Immature natural killer cell (primary cell): Measurements from ENCODE around the gene OSBPL2. TPM values are rescaled to one million over a fixed set of nuclear protein-coding genes. Genes with fewer than 3 reads are reported as not detected.

Experiments used
- DNase-seq, 3 donors: peaks; one replicate each; pipeline ENCODE4 v3.0.0; 2022; ENCODE audit warnings: mixed read lengths in 1 of 3
- H3K27ac Mint-ChIP-seq, 6 donors: one replicate each; pipeline ENCODE4 v1.8.0; 2020; ENCODE audit warnings: mixed read lengths in 6 of 6, mild to moderate bottlenecking in 5 of 6, inconsistent platforms in 4 of 6, moderate library complexity in 3 of 6
- H3K27me3 Mint-ChIP-seq, 3 donors: one replicate each; pipeline ENCODE4 v1.8.0; 2020 to 2021; ENCODE audit warnings: low read depth in 3 of 3, mild to moderate bottlenecking in 3 of 3, mixed read lengths in 3 of 3, moderate library complexity in 3 of 3, inconsistent platforms in 1 of 3
- H3K36me3 Mint-ChIP-seq, 3 donors: one replicate each; pipeline ENCODE4 v1.8.0; 2020; ENCODE audit warnings: mixed read lengths in 3 of 3, inconsistent platforms in 2 of 3, mild to moderate bottlenecking in 2 of 3
- H3K4me1 Mint-ChIP-seq, 2 donors: one replicate each; pipeline ENCODE4 v1.8.0; 2020; ENCODE audit warnings: inconsistent platforms in 2 of 2, mild to moderate bottlenecking in 2 of 2, mixed read lengths in 2 of 2, moderate library complexity in 1 of 2
- H3K4me3 Mint-ChIP-seq, 5 donors: one replicate each; pipeline ENCODE4 v1.8.0; 2020; ENCODE audit warnings: mild to moderate bottlenecking in 5 of 5, mixed read lengths in 5 of 5, inconsistent platforms in 3 of 5, moderate library complexity in 3 of 5
- H3K9me3 Mint-ChIP-seq, 6 donors: one replicate each; pipeline ENCODE4 v1.8.0; 2020; ENCODE audit warnings: mild to moderate bottlenecking in 6 of 6, mixed read lengths in 6 of 6, inconsistent platforms in 4 of 6, moderate library complexity in 3 of 6
- polyA plus RNA-seq, 3 donors: library from polyadenylated mRNA; unstranded; fragments of 300-500 nt; fragmentation: Illumina TruSeq; gene quantifications; one replicate each; pipeline ENCODE4 v1.2.3, GENCODE V29; 2021

OSBPL2 gene
- polyA plus RNA-seq, 3 donors from 2014 or later, result 17.9 to 45.2 (median 24.5) TPM

- Mint-ChIP-seq H3K27ac (peak overlapping the region; percentile 70 to 91 (median 87)), H3K4me1 (peaks cover 45 to 50% of the 10 kb centered on the region in 2 donors), H3K4me3 (peak overlapping the region; percentile 84 to 89 (median 88)), H3K36me3 (peaks cover 0 to 4% (median 0%) of the 10 kb centered on the region in 3 donors), H3K27me3 (peaks cover 0 to 2% (median 2%) of the 10 kb centered on the region in 3 donors), H3K9me3 (no peaks in the 10 kb centered on the region)
- no peak for DNase-seq
These were observed 402 bp downstream of the OSBPL2 start for GRCh38 chr20:62238569-62239277.

- H3K36me3 Mint-ChIP-seq, result peaks cover 0 to 4% (median 0%) of the 10 kb centered on the region in 3 donors
- peaks cover 0 to 4% (median 2%) of the 10 kb centered on the region in 3 donors for H3K27me3 Mint-ChIP-seq
- H3K9me3 Mint-ChIP-seq, result no peaks in the 10 kb centered on the region
- peak overlapping the region; percentile 70 to 91 (median 87) for H3K27ac Mint-ChIP-seq
- peaks cover 52 to 57% of the 10 kb centered on the region in 2 donors for H3K4me1 Mint-ChIP-seq
- H3K4me3 Mint-ChIP-seq, result peak overlapping the region; percentile 84 to 89 (median 88)
- no peak for DNase-seq
These were observed 1.1 kb downstream of the OSBPL2 start for GRCh38 chr20:62239278-62239879.

GRCh38 chr20:62240020-62240685, 1.8 kb downstream of the OSBPL2 start:
- Mint-ChIP-seq H3K9me3 (no peaks in the 10 kb centered on the region), H3K4me1 (peaks cover 60 to 65% of the 10 kb centered on the region in 2 donors), H3K36me3 (peaks cover 0 to 4% (median 0%) of the 10 kb centered on the region in 3 donors), H3K27ac (peak overlapping the region; percentile 4 to 88 (median 76)), H3K27me3 (peaks cover 0 to 11% (median 0%) of the 10 kb centered on the region in 3 donors), H3K4me3 (peak overlapping the region; percentile 84 to 89 (median 88))
- no peak for DNase-seq

- H3K4me1 Mint-ChIP-seq, result peaks cover 72 to 78% of the 10 kb centered on the region in 2 donors
- H3K27ac Mint-ChIP-seq, result peak overlapping the region in 3 of 6 donors; percentile 22 to 55 (median 31)
- H3K27me3 Mint-ChIP-seq, result peaks cover 0 to 11% (median 0%) of the 10 kb centered on the region in 3 donors
- no peaks in the 10 kb centered on the region for H3K9me3 Mint-ChIP-seq
- DNase-seq, result no peak
- peak overlapping the region in 4 of 5 donors; percentile 13 to 57 (median 32) for H3K4me3 Mint-ChIP-seq
- peaks cover 0 to 4% (median 0%) of the 10 kb centered on the region in 3 donors for H3K36me3 Mint-ChIP-seq
These were observed 3.2 kb downstream of the OSBPL2 start for GRCh38 chr20:62241506-62241905.

GRCh38 chr20:62242176-62242575, 3.9 kb downstream of the OSBPL2 start:
- no peak for DNase-seq
- peaks cover 79 to 85% of the 10 kb centered on the region in 2 donors for H3K4me1 Mint-ChIP-seq
- peak overlapping the region in 5 of 6 donors; percentile 35 to 83 (median 72) for H3K27ac Mint-ChIP-seq
- H3K9me3 Mint-ChIP-seq, result no peaks in the 10 kb centered on the region
- peaks cover 0 to 11% (median 0%) of the 10 kb centered on the region in 3 donors for H3K27me3 Mint-ChIP-seq
- peak overlapping the region in 3 of 5 donors; percentile 15 to 45 (median 21) for H3K4me3 Mint-ChIP-seq
- H3K36me3 Mint-ChIP-seq, result peaks cover 0 to 4% (median 0%) of the 10 kb centered on the region in 3 donors

- H3K27ac Mint-ChIP-seq, result peak overlapping the region; percentile 12 to 83 (median 56)
- H3K27me3 Mint-ChIP-seq, result peaks cover 0 to 10% (median 0%) of the 10 kb centered on the region in 3 donors
- no peaks in the 10 kb centered on the region for H3K9me3 Mint-ChIP-seq
- H3K4me1 Mint-ChIP-seq, result peaks cover 76 to 84% of the 10 kb centered on the region in 2 donors
- H3K4me3 Mint-ChIP-seq, result peak overlapping the region in 1 of 5 donors; percentile 41
- no peak for DNase-seq
- peaks cover 0 to 4% (median 0%) of the 10 kb centered on the region in 3 donors for H3K36me3 Mint-ChIP-seq
These were observed 4.8 kb downstream of the OSBPL2 start for GRCh38 chr20:62243106-62243505.

GRCh38 chr20:62243906-62244515, 5.7 kb downstream of the OSBPL2 start:
- peak overlapping the region; percentile 70 to 94 (median 81) for H3K27ac Mint-ChIP-seq

GRCh38 chr20:62244644-62245108, 6.4 kb downstream of the OSBPL2 start:
- peak overlapping the region; percentile 70 to 94 (median 81) for H3K27ac Mint-ChIP-seq

More at GRCh38 chr20:62243906-62244515, 5.7 kb downstream of the OSBPL2 start:
- H3K9me3 Mint-ChIP-seq, result no peaks in the 10 kb centered on the region
- H3K36me3 Mint-ChIP-seq, result peaks cover 0 to 4% (median 0%) of the 10 kb centered on the region in 3 donors
- H3K4me3 Mint-ChIP-seq, result peak overlapping the region; percentile 72 to 81 (median 77)
- DNase-seq, result peak in 1 of 3 donors; percentile 33
- H3K27me3 Mint-ChIP-seq, result peaks cover 0 to 9% (median 0%) of the 10 kb centered on the region in 3 donors
- peaks cover 78 to 86% of the 10 kb centered on the region in 2 donors for H3K4me1 Mint-ChIP-seq

GRCh38 chr20:62245911-62246280, 7.6 kb downstream of the OSBPL2 start:
- Mint-ChIP-seq H3K4me3 (peak overlapping the region; percentile 53 to 76 (median 63)), H3K4me1 (peaks cover 72 to 76% of the 10 kb centered on the region in 2 donors), H3K27ac (peak overlapping the region; percentile 67 to 94 (median 78))

More at GRCh38 chr20:62244644-62245108, 6.4 kb downstream of the OSBPL2 start:
- Mint-ChIP-seq H3K4me1 (peaks cover 75 to 79% of the 10 kb centered on the region in 2 donors), H3K36me3 (peaks cover 0 to 4% (median 0%) of the 10 kb centered on the region in 3 donors), H3K27me3 (peaks cover 0 to 9% (median 0%) of the 10 kb centered on the region in 3 donors), H3K9me3 (no peaks in the 10 kb centered on the region), H3K4me3 (peak overlapping the region; percentile 72 to 81 (median 77))
- DNase-seq, result peak; percentile 43 to 55 (median 51)

GRCh38 chr20:62246431-62246830, 8.1 kb downstream of the OSBPL2 start:
- Mint-ChIP-seq H3K9me3 (no peaks in the 10 kb centered on the region), H3K27me3 (peaks cover 0 to 9% (median 0%) of the 10 kb centered on the region in 3 donors), H3K4me3 (peak overlapping the region; percentile 60 to 72 (median 64)), H3K36me3 (no peaks in the 10 kb centered on the region), H3K4me1 (peaks cover 69 to 73% of the 10 kb centered on the region in 2 donors), H3K27ac (peak overlapping the region in 5 of 6 donors; percentile 70 to 85 (median 74))
- no peak for DNase-seq

More at GRCh38 chr20:62245911-62246280, 7.6 kb downstream of the OSBPL2 start:
- no peak for DNase-seq
- H3K9me3 Mint-ChIP-seq, result no peaks in the 10 kb centered on the region
- H3K27me3 Mint-ChIP-seq, result peaks cover 0 to 9% (median 0%) of the 10 kb centered on the region in 3 donors
- no peaks in the 10 kb centered on the region for H3K36me3 Mint-ChIP-seq

- peak overlapping the region; percentile 60 to 72 (median 64) for H3K4me3 Mint-ChIP-seq
- H3K27me3 Mint-ChIP-seq, result peaks cover 0 to 9% (median 0%) of the 10 kb centered on the region in 3 donors
- DNase-seq, result no peak
- no peaks in the 10 kb centered on the region for H3K36me3 Mint-ChIP-seq
- peak overlapping the region in 4 of 6 donors; percentile 49 to 85 (median 72) for H3K27ac Mint-ChIP-seq
- H3K4me1 Mint-ChIP-seq, result peaks cover 67 to 69% of the 10 kb centered on the region in 2 donors
- H3K9me3 Mint-ChIP-seq, result no peaks in the 10 kb centered on the region
These were observed 8.7 kb downstream of the OSBPL2 start for GRCh38 chr20:62246872-62247652.

- Mint-ChIP-seq H3K4me3 (no peak overlapping the region), H3K27ac (peak overlapping the region in 1 of 6 donors; percentile 30), H3K9me3 (no peaks in the 10 kb centered on the region), H3K4me1 (peaks cover 67 to 70% of the 10 kb centered on the region in 2 donors), H3K36me3 (peaks cover 0 to 4% (median 0%) of the 10 kb centered on the region in 3 donors), H3K27me3 (peaks cover 0 to 9% (median 0%) of the 10 kb centered on the region in 3 donors)
- DNase-seq, result no peak
These were observed 10.7 kb downstream of the OSBPL2 start for GRCh38 chr20:62248890-62249560.
